Measurements from ENCODE around the gene YTHDC2.

Gene YTHDC2

DNA sequence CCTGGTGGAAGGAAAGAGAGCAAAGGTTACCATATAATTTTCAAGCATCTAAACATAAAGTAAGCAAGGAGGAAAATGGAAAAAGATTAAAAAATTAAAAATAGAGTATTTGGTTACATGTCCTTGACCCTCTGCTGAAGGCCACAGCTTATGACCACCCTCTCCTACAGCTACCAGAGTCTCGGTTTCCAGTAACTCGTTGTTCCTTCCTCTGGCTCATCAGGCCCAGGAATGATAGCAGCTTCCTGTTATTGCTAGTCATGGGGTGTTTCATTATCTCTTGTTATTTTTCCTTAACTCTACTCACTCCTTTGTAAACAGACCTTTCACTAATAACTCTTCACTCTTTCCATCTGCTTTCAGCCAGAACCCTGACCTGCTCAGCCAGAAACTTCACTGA is 102.2 kb downstream of the YTHDC2 start:
- TF ChIP-seq, protein P1, sequence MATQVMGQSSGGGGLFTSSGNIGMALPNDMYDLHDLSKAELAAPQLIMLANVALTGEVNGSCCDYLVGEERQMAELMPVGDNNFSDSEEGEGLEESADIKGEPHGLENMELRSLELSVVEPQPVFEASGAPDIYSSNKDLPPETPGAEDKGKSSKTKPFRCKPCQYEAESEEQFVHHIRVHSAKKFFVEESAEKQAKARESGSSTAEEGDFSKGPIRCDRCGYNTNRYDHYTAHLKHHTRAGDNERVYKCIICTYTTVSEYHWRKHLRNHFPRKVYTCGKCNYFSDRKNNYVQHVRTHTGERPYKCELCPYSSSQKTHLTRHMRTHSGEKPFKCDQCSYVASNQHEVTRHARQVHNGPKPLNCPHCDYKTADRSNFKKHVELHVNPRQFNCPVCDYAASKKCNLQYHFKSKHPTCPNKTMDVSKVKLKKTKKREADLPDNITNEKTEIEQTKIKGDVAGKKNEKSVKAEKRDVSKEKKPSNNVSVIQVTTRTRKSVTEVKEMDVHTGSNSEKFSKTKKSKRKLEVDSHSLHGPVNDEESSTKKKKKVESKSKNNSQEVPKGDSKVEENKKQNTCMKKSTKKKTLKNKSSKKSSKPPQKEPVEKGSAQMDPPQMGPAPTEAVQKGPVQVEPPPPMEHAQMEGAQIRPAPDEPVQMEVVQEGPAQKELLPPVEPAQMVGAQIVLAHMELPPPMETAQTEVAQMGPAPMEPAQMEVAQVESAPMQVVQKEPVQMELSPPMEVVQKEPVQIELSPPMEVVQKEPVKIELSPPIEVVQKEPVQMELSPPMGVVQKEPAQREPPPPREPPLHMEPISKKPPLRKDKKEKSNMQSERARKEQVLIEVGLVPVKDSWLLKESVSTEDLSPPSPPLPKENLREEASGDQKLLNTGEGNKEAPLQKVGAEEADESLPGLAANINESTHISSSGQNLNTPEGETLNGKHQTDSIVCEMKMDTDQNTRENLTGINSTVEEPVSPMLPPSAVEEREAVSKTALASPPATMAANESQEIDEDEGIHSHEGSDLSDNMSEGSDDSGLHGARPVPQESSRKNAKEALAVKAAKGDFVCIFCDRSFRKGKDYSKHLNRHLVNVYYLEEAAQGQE (IDR thresholded peaks at IDR 0.05; ENCODE audit: low read depth): no peak
- TF ChIP-seq EP300 (IDR thresholded peaks at IDR 0.05; ENCODE audit: borderline replicate concordance) (no peak), FOXM1 (IDR thresholded peaks at IDR 0.05; ENCODE audit: borderline replicate concordance, low read depth) (no peak), YY1 (IDR thresholded peaks at IDR 0.05; ENCODE audit: low read depth) (no peak), TAF1 (IDR thresholded peaks at IDR 0.05; ENCODE audit: low read depth) (no peak), RAD21 (IDR thresholded peaks at IDR 0.05; ENCODE audit: low read depth) (no peak)

DNA sequence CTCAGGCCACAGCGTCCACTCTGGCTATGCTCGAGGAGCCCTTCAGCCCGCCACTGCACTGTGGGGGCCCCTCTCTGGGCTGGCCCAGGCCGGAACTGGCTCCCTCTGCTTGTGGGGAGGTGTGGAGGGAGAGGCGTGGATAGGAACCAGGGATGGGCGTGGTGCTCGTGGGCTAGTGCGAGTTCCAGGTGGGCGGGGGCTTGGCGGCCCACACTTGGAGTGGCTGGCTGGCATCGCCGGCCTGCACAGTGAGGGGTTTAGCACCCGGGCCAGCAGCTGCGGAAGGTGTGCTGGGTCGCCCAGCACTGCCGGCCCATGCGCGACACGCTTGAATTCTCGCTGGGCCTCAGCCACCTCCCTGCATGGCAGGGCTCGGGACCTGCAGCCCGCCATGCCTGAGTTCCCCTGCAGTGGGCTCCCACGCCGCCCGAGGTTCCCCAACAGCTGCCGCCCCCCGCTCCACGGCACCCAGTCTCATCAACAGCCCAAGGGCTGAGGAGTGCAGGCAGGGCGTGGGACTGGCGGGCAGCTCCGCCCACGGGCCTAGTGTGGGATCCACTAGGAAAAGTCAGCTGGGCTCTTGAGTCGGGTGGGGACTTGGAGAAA is 103.8 kb downstream of the YTHDC2 start:
- TF ChIP-seq TCF12 (IDR thresholded peaks at IDR 0.05; ENCODE audit: low read depth) (no peak), FOXM1 (IDR thresholded peaks at IDR 0.05; ENCODE audit: borderline replicate concordance, low read depth) (no peak), TAF1 (IDR thresholded peaks at IDR 0.05; ENCODE audit: low read depth) (no peak), YY1 (IDR thresholded peaks at IDR 0.05; ENCODE audit: low read depth) (no peak), NFIC (IDR thresholded peaks at IDR 0.05) (no peak), ZBTB7A (IDR thresholded peaks at IDR 0.05; ENCODE audit: low read depth) (no peak), CEBPB (IDR thresholded peaks at IDR 0.05) (no peak), RAD21 (IDR thresholded peaks at IDR 0.05; ENCODE audit: low read depth) (no peak), EGR1 (IDR thresholded peaks at IDR 0.05) (no peak), CREB1 (IDR thresholded peaks at IDR 0.05; ENCODE audit: low read depth) (no peak), TEAD4 (IDR thresholded peaks at IDR 0.05) (no peak), EP300 (IDR thresholded peaks at IDR 0.05; ENCODE audit: borderline replicate concordance) (no peak)
- TF ChIP-seq, protein P2, sequence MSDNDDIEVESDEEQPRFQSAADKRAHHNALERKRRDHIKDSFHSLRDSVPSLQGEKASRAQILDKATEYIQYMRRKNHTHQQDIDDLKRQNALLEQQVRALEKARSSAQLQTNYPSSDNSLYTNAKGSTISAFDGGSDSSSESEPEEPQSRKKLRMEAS (IDR thresholded peaks at IDR 0.05): no peak
- TF ChIP-seq, protein P1 (IDR thresholded peaks at IDR 0.05; ENCODE audit: low read depth): no peak
- TF ChIP-seq, protein P3, sequence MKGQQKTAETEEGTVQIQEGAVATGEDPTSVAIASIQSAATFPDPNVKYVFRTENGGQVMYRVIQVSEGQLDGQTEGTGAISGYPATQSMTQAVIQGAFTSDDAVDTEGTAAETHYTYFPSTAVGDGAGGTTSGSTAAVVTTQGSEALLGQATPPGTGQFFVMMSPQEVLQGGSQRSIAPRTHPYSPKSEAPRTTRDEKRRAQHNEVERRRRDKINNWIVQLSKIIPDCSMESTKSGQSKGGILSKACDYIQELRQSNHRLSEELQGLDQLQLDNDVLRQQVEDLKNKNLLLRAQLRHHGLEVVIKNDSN (IDR thresholded peaks at IDR 0.05): no peak

DNA sequence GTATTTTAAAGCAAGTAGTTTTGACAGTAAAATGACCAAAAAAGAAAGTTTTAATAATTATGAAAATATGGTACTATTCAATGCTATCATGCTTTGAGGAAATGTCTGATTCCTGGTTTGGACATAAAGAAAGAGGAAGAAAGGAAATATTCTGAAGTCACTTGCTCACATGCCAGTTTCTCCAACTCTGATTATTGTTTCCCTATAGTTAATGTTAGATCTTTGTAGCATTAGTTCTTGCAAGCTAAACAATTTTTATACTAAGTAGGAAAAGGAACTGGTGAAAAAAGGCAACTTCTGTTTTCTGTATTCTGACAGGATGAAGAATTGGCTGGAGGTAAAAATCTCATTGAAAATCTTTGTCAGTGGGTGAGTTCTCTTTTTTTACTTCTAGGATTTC is 119.5 kb downstream of the YTHDC2 start:
- TF ChIP-seq, protein P1 (IDR thresholded peaks at IDR 0.05; ENCODE audit: low read depth): no peak
- no peak for TF ChIP-seq RAD21 (IDR thresholded peaks at IDR 0.05; ENCODE audit: low read depth)
- TF ChIP-seq FOXM1 (IDR thresholded peaks at IDR 0.05; ENCODE audit: borderline replicate concordance, low read depth): no peak
- TF ChIP-seq CREB1 (IDR thresholded peaks at IDR 0.05; ENCODE audit: low read depth): no peak
- no peak for TF ChIP-seq YY1 (IDR thresholded peaks at IDR 0.05; ENCODE audit: low read depth)
- no peak for TF ChIP-seq TEAD4 (IDR thresholded peaks at IDR 0.05)
- TF ChIP-seq CEBPB (IDR thresholded peaks at IDR 0.05): no peak
- TF ChIP-seq, protein P2 (IDR thresholded peaks at IDR 0.05): no peak
- TF ChIP-seq TCF12 (IDR thresholded peaks at IDR 0.05; ENCODE audit: low read depth): no peak
- TF ChIP-seq, protein P3 (IDR thresholded peaks at IDR 0.05): no peak
- TF ChIP-seq NFIC (IDR thresholded peaks at IDR 0.05): no peak
- TF ChIP-seq ZBTB7A (IDR thresholded peaks at IDR 0.05; ENCODE audit: low read depth): no peak
- TF ChIP-seq EGR1 (IDR thresholded peaks at IDR 0.05): no peak
- no peak for TF ChIP-seq TAF1 (IDR thresholded peaks at IDR 0.05; ENCODE audit: low read depth)
- no peak for TF ChIP-seq EP300 (IDR thresholded peaks at IDR 0.05; ENCODE audit: borderline replicate concordance)

DNA sequence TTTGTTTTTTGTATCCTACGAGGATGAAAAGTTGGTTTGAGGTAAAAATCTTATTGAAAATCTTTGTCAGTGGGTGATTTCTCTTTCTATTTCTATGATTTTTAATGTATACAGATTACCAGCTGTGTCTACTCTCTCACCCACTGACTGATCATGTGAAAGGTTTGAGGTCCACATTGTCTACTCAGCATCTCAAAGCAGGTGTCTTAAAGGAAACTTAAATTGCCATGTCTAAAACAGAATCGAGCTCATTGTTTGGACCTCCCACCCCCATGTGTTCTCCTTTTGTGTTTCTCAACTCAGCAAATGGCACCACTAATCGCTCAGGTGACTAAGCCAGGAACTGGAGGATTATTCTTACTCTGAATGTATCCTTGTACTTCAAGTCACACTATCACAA is 121.5 kb downstream of the YTHDC2 start:
- TF ChIP-seq TEAD4 (IDR thresholded peaks at IDR 0.05): no peak
- no peak for TF ChIP-seq EGR1 (IDR thresholded peaks at IDR 0.05)
- no peak for TF ChIP-seq YY1 (IDR thresholded peaks at IDR 0.05; ENCODE audit: low read depth)
- no peak for TF ChIP-seq EP300 (IDR thresholded peaks at IDR 0.05; ENCODE audit: borderline replicate concordance)
